Endothelial cell of umbilical vein (primary cell): ENCODE results near the gene CXXC5. TPM values are rescaled to one million over a fixed set of nuclear protein-coding genes. Genes with fewer than 3 reads are reported as not detected.
A peak's percentile ranks its signal among the peaks of the same experiment; 100 is the strongest.

Source experiments
- BruUV-seq: library from RNA; stranded (reverse); fragments of 400-500 nt; replicated peaks from 2 replicates; lab custom pipeline; 2021; lab: Mats Ljungman, UMichigan
- CTCF ChIA-PET: fragments of 300-600, 350-600 bp; sonication (Branson Sonifier 250); formaldehyde crosslinking; loops from one replicate; lab custom pipeline; 2021; ENCODE audit warnings: antibody characterized with exemption, inconsistent platforms; lab: Charles Lee
- POLR2A ChIA-PET: fragments of 300-600, 350-600 bp; sonication (Branson Sonifier 250); formaldehyde crosslinking; loops from one replicate; lab custom pipeline; 2021; ENCODE audit warnings: antibody characterized with exemption, inconsistent platforms; lab: Charles Lee
- DNase-seq: peaks from one replicate; pipeline ENCODE4 v3.0.0-alpha.2; 2011; ENCODE audit warnings: low read depth, low spot score
- FAIRE-seq: peaks from 2 replicates; lab custom pipeline; 2011; peaks lifted over from hg19 to GRCh38; lab: Jason Lieb, UNC
- H2AFZ ChIP-seq: 2 replicates; pipeline ENCODE4 v1.6.0; 2012; ENCODE audit warnings: low read depth, low read length, control low read depth, inconsistent platforms
- H3K27ac ChIP-seq: 2 replicates; pipeline ENCODE4 v1.5.1; 2011; ENCODE audit warnings: low read depth, mild to moderate bottlenecking, control low read depth, low read length, moderate library complexity; ENCODE audit not compliant: insufficient read depth
- H3K27me3 ChIP-seq, 2 experiments: 2 replicates each; pipeline versions ENCODE4 v1.6.0 to v1.6.1; 2011; ENCODE audit warnings: low read length in 2 of 2, mixed read lengths in 1 of 2; ENCODE audit not compliant: control insufficient read depth in 2 of 2, insufficient read depth in 2 of 2
- H3K36me3 ChIP-seq, 2 experiments: 2 replicates in 1 of 2; 3 replicates in 1 of 2; pipeline ENCODE4 v1.5.1; 2011; ENCODE audit warnings: low read length in 2 of 2, mild to moderate bottlenecking in 1 of 2, moderate library complexity in 1 of 2; ENCODE audit not compliant: control insufficient read depth in 2 of 2, insufficient read depth in 2 of 2; ENCODE audit errors: extremely low read depth in 1 of 2
- H3K4me1 ChIP-seq: 3 replicates; pipeline ENCODE4 v1.5.1; 2011; ENCODE audit warnings: mild to moderate bottlenecking, low read length; ENCODE audit not compliant: control insufficient read depth, insufficient read depth; ENCODE audit errors: extremely low read depth
- H3K4me2 ChIP-seq: 2 replicates; pipeline ENCODE4 v1.6.1; 2011; ENCODE audit warnings: low read length, control low read depth, mixed read lengths; ENCODE audit not compliant: insufficient read depth
- H3K4me3 ChIP-seq, 3 experiments: fragments of 200-600 bp in 1 of 3; sonication (generic), shearing (Covaris generic) in 1 of 3; replicated peaks in 1 of 3; 2 replicates each; pipeline ENCODE4 v1.5.1; 2011 to 2016; ENCODE audit warnings: control low read depth in 3 of 3, low read length in 3 of 3, mild to moderate bottlenecking in 2 of 3, inconsistent platforms in 1 of 3, low read depth in 1 of 3, moderate library complexity in 1 of 3; ENCODE audit not compliant: insufficient read depth in 1 of 3
- H3K79me2 ChIP-seq: 2 replicates; pipeline ENCODE4 v1.6.0; 2012; ENCODE audit warnings: low read length, inconsistent platforms; ENCODE audit not compliant: control insufficient read depth, insufficient read depth
- H3K9ac ChIP-seq: replicated peaks from 2 replicates; pipeline ENCODE3; 2011; ENCODE audit warnings: low read length, control low read depth; ENCODE audit not compliant: insufficient read depth; ENCODE audit errors: extremely low read depth
- H3K9me1 ChIP-seq: replicated peaks from 3 replicates; pipeline ENCODE4 v1.6.0; 2011; ENCODE audit warnings: mild to moderate bottlenecking, low read length; ENCODE audit not compliant: control insufficient read depth, insufficient read depth; ENCODE audit errors: extremely low read depth
- H3K9me3 ChIP-seq: replicated peaks from 2 replicates; pipeline ENCODE4 v1.5.1; 2012; ENCODE audit warnings: low read length, inconsistent platforms; ENCODE audit not compliant: control insufficient read depth, insufficient read depth
- H4K20me1 ChIP-seq: replicated peaks from 2 replicates; pipeline ENCODE3; 2011; ENCODE audit warnings: mild to moderate bottlenecking, low read length; ENCODE audit not compliant: control insufficient read depth, insufficient read depth; ENCODE audit errors: extremely low read depth
- EZH2 ChIP-seq: IDR thresholded peaks from 2 replicates; pipeline ENCODE4 v1.6.1; 2012; ENCODE audit warnings: borderline replicate concordance, low read depth, mild to moderate bottlenecking, moderate library complexity, low read length, inconsistent platforms; ENCODE audit not compliant: severe bottlenecking
- FOS ChIP-seq: IDR thresholded peaks from 2 replicates; pipeline ENCODE4 v1.6.1; 2011; ENCODE audit warnings: mild to moderate bottlenecking, low read length, moderate library complexity, borderline replicate concordance; ENCODE audit not compliant: insufficient read depth
- JUN ChIP-seq: IDR thresholded peaks from 2 replicates; pipeline ENCODE4 v1.6.1; 2011; ENCODE audit warnings: borderline replicate concordance, low read depth; ENCODE audit not compliant: insufficient read length, insufficient read depth
- MYC ChIP-seq: IDR thresholded peaks from one replicate; pipeline ENCODE4 v1.6.1; 2011; ENCODE audit warnings: mild to moderate bottlenecking, low read depth, low read length
- POLR2A ChIP-seq: IDR thresholded peaks from 2 replicates; pipeline ENCODE4 v1.6.1; 2012; ENCODE audit warnings: low read depth, mild to moderate bottlenecking, control low read depth, low read length
- POLR2AphosphoS5 ChIP-seq: IDR thresholded peaks from 2 replicates; pipeline ENCODE4 v1.6.1; 2012; ENCODE audit warnings: low read depth, mild to moderate bottlenecking, control low read depth, low read length, moderate library complexity; ENCODE audit not compliant: insufficient read depth
- dilution Hi-C: fragments of 300-500 bp; cut with MboI; formaldehyde crosslinking; loops from one replicate; pipeline ENCODE4 v1.15.0; 2019; ENCODE audit warnings: low sequenced_read_pairs; ENCODE audit not compliant: extremely low pct_ligation_motif_present
- intact Hi-C: fragments of 100-400 bp; cut with micrococcal nuclease; formaldehyde crosslinking; loops from one replicate; pipeline ENCODE4 v1.10.0; 2022
- polyA plus RNA-seq, 4 experiments: library from polyadenylated mRNA; depleted of rRNA in 3 of 4; stranded (reverse) in 3 of 4; unstranded in 1 of 4; fragments of >200 nt; gene quantifications; 2 replicates each; pipeline versions ENCODE4 v1.2.1 to v1.2.3, GENCODE V29; 2011 to 2012; ENCODE audit warnings: missing spikeins in 1 of 4
- total RNA-seq: library from RNA; stranded (reverse); gene quantifications from 2 replicates; pipeline ENCODE4 v1.2.3, GENCODE V29; 2021
- TF ChIP-seq, protein P1 (sequence below), 2 donors: IDR thresholded peaks; 1 replicate in 1 of 2; 2 replicates in 1 of 2; pipeline ENCODE4 v1.5.1; 2011; ENCODE audit warnings: low read length in 2 of 2, mild to moderate bottlenecking in 2 of 2, moderate library complexity in 2 of 2, control low read depth in 1 of 2, inconsistent platforms in 1 of 2, low read depth in 1 of 2; ENCODE audit not compliant: insufficient read depth in 1 of 2; ENCODE audit errors: extremely low read depth in 1 of 2
- TF ChIP-seq, protein P2 (sequence below): IDR thresholded peaks from 2 replicates; pipeline ENCODE4 v1.6.1; 2011; ENCODE audit not compliant: insufficient read depth, insufficient read length

The CXXC5 gene
- total and polyA plus RNA-seq, 2 donors (not counting 3 experiments of a cell fraction or from before 2014, with no cell fraction given): 2.7 to 5.5 TPM

DNA sequence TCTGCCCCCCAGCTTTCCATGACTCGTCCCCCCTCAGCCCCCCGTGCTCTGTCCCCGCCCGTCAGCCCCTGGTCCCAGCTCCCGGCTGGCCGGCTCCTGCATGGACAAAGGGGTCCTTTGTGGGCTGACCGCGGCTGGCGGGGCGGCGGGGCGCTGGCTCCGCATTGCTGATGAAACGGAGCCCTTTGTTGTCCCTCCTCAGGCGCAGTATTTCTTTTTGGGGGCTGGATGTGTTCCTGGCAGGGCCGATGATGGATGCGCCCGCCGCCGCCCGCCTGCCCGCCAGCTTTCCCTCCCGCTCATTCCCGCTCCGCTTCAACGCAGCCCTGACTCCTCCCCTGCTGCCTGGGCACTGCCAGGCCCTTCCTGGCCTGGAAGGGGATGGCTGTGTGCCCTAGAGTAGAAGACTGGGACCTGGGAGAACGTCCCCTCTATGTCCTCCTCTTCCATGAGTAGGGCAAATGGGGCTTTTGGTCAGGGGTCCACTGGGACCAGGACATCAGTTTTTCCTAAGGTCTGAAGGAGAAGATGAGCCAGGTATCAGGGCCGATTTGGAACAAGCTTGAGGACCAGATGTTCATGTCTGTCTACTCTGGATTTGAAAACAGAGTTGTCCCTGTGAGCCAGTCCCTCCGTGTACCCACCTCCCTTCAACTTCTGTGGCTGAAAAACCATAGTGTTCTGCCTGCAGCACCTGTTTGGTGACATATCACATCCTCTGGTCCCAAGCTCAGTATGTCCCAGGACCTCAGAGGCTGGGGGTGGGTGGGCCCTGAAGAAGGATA lies 29.0 kb downstream of the CXXC5 start:
- Histone ChIP-seq H3K79me2 (no peaks in the 10 kb centered on the region), H3K4me2 (no peak overlapping the region), H4K20me1 (no peaks in the 10 kb centered on the region), H3K27me3 (no peaks in the 10 kb centered on the region), H3K9me1 (no peaks in the 10 kb centered on the region), H3K9me3 (no peaks in the 10 kb centered on the region), H3K36me3 (peaks cover 0 to 3% of the 10 kb centered on the region in 2 experiments), H2AFZ (no peak overlapping the region), H3K4me3 (no peak overlapping the region), H3K27ac (no peak overlapping the region), H3K4me1 (no peaks in the 10 kb centered on the region), H3K9ac (no peak overlapping the region)
- BruUV-seq: no TSS peak
- peak; percentile 48 for TF ChIP-seq EZH2
- no peak for TF ChIP-seq FOS
- DNase-seq: no peak
- CTCF ChIA-PET: interaction anchor here (0.7 to 2.5 kb wide), 7 partner anchors 10 to 91 kb away, joined by 3 to 13 read pairs (median 6); partner anchors contain the start of gene CXXC5
- dilution Hi-C loops: no loop called here
- intact Hi-C loops: no loop called here
- no peak for FAIRE-seq
- POLR2A ChIA-PET: no interaction called here

DNA sequence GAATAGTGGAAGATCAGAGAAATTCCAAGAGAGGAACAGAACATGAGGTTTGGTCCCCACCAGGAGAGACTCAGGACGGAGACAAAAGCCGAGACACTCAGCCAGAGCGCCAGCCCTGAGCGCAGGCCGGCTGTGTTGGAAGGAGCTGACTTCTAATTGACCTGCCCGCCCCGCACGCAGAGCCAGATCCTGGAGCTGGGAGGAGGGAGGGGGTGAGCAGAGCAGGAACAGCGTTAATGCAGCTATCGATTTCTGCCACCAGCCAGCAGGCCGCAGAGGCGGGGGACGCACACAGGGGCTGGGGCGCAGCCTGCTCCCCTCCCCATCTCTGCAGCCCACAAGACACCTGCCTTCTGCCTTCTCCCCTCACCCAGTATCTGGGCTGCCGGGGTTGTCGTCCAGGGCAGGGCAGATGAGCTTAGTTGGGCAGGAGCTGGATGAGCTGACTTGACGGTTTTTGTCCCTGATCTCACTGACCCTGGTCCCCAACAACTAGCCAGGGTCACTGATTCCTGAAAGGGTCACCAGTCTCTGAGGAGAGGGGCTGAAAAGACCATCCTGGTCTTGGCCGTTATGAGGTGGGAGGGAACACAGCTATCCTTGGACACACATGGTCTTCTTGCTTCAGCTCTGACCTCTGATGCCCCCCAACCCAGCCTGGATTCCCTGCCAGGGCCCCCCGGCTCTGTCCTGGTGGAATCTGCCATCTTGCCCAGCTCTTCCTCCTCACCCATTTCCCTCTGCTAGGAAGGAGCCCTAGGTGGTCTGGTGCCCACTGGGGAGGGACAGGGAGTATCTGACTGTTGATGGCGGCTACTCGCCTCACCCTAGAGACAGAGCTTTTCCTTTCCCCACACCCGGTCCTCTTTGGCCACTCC lies 29.8 kb downstream of the CXXC5 start:
- Histone ChIP-seq H4K20me1 (no peaks in the 10 kb centered on the region), H3K9me1 (no peaks in the 10 kb centered on the region), H3K9ac (no peak overlapping the region), H3K9me3 (no peaks in the 10 kb centered on the region), H3K27me3 (no peaks in the 10 kb centered on the region), H3K27ac (no peak overlapping the region), H3K79me2 (no peaks in the 10 kb centered on the region), H3K4me2 (no peak overlapping the region), H3K4me1 (no peaks in the 10 kb centered on the region), H2AFZ (no peak overlapping the region), H3K36me3 (peaks cover 0 to 3% of the 10 kb centered on the region in 2 experiments), H3K4me3 (no peak overlapping the region)
- dilution Hi-C loops (no loop called here), intact Hi-C loops (no loop called here)
- FAIRE-seq: no peak
- TF ChIP-seq, protein P1, sequence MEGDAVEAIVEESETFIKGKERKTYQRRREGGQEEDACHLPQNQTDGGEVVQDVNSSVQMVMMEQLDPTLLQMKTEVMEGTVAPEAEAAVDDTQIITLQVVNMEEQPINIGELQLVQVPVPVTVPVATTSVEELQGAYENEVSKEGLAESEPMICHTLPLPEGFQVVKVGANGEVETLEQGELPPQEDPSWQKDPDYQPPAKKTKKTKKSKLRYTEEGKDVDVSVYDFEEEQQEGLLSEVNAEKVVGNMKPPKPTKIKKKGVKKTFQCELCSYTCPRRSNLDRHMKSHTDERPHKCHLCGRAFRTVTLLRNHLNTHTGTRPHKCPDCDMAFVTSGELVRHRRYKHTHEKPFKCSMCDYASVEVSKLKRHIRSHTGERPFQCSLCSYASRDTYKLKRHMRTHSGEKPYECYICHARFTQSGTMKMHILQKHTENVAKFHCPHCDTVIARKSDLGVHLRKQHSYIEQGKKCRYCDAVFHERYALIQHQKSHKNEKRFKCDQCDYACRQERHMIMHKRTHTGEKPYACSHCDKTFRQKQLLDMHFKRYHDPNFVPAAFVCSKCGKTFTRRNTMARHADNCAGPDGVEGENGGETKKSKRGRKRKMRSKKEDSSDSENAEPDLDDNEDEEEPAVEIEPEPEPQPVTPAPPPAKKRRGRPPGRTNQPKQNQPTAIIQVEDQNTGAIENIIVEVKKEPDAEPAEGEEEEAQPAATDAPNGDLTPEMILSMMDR (IDR thresholded peaks at IDR 0.05; ENCODE audit: extremely low read depth in 1 of 2, insufficient read depth in 1 of 2, low read depth in 1 of 2, low read length in 2 of 2): no peak
- TF ChIP-seq FOS (no peak), EZH2 (no peak), MYC (no peak), JUN (no peak), POLR2A (no peak), POLR2AphosphoS5 (no peak)
- TF ChIP-seq, protein P2, sequence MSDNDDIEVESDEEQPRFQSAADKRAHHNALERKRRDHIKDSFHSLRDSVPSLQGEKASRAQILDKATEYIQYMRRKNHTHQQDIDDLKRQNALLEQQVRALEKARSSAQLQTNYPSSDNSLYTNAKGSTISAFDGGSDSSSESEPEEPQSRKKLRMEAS: no peak
- ChIA-PET POLR2A (no interaction called here), CTCF (interaction anchor here (0.7 to 2.5 kb wide), 7 partner anchors 10 to 90 kb away, joined by 3 to 13 read pairs (median 6); no protein-coding TSS in a partner anchor)
- no TSS peak for BruUV-seq
- DNase-seq: no peak
